ENCODE data around the gene TADA2B. TPM values are rescaled to one million over a fixed set of nuclear protein-coding genes. Genes with fewer than 3 reads are reported as not detected.

TADA2B gene
- total and polyA plus RNA-seq, 2 of the 4 experiments (the other 2 are of a cell fraction), result 6.1 to 8.6 TPM

DNA sequence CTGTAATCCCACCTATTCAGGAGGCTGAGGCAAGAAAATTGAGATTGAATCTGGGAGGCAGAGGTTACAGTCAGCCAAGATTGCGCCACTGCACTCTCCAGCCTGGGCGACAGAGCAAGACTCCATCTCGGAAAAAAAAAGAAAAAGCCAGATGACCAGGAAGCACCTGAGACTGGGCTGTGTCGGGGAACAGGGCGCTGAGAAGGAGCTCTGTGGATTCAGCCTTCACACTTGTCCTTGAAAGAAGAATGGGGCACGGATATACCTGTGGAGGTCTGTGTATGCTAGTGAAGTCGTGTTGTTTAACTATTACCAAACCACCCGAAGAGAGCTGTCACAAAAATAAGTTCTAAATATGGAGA, 39.3 kb upstream of the TADA2B start:
- Histone ChIP-seq H2AFZ (replicated peaks; ENCODE audit: low read length, poor library complexity) (no peak overlapping the region), H3K36me3 (ENCODE audit: control insufficient read depth, insufficient read depth, low read length) (peaks cover 50% of the 10 kb centered on the region), H3K4me2 (ENCODE audit: low read depth, low read length) (no peak overlapping the region), H3K4me1 (ENCODE audit: control insufficient read depth, insufficient read depth, low read length) (peaks cover 2% of the 10 kb centered on the region; the same call in 1 of the 2 replicates), H4K20me1 (ENCODE audit: insufficient read depth, low read length) (no peaks in the 10 kb centered on the region), H2BK120ac (ENCODE audit: low read depth, low read length) (no peak overlapping the region), H4K91ac (ENCODE audit: insufficient read depth, low read depth, low read length) (no peak overlapping the region), H3K9me1 (ENCODE audit: insufficient read depth, low read length) (no peaks in the 10 kb centered on the region; the same call in 1 of the 2 replicates), H4K5ac (ENCODE audit: low read depth, low read length) (no peak overlapping the region), H2BK5ac (ENCODE audit: low read depth, low read length, poor library complexity, severe bottlenecking) (no peak overlapping the region), H3K23ac (ENCODE audit: low read depth, low read length) (no peak overlapping the region), H3K79me1 (ENCODE audit: low read depth in 1 of 2, low read length in 2 of 2) (peaks cover 12 to 33% of the 10 kb centered on the region in 2 experiments; a peak in 3 of 4 replicates), H3K9ac (ENCODE audit: low read depth, low read length) (no peak overlapping the region), H3K14ac (replicated peaks; ENCODE audit: low read depth, low read length) (no peak overlapping the region), H3K56ac (ENCODE audit: extremely low read depth, insufficient read depth, low read length) (no peak overlapping the region), H3K4ac (ENCODE audit: low read depth, low read length) (no peak overlapping the region), H2AK5ac (ENCODE audit: low read depth, low read length) (no peak overlapping the region), H2BK20ac (ENCODE audit: low read depth, low read length) (no peak overlapping the region), H3K27me3 (ENCODE audit: control insufficient read depth, insufficient read depth, low read length) (no peaks in the 10 kb centered on the region), H3K9me3 (ENCODE audit: control insufficient read depth, insufficient read depth, low read length) (no peaks in the 10 kb centered on the region), H4K8ac (ENCODE audit: low read depth in 2 of 2, low read length in 2 of 2) (no peak overlapping the region), H3K27ac (ENCODE audit: insufficient read depth, low read length) (no peak overlapping the region), H3K18ac (ENCODE audit: low read depth, low read length) (no peak overlapping the region), H3K4me3 (ENCODE audit: insufficient read depth, low read depth, low read length) (no peak overlapping the region), H2AK9ac (replicated peaks; ENCODE audit: low read depth, low read length, poor library complexity) (no peak overlapping the region), H2BK15ac (ENCODE audit: low read depth, low read length) (no peak overlapping the region)
- ATAC-seq (ENCODE audit: low read depth) (no peak), DNase-seq (no peak)
- ChIA-PET CTCF (no interaction called here), POLR2A (ENCODE audit: unreplicated experiment) (no interaction called here)
- dilution Hi-C loops (cut with HindIII; ENCODE audit: low sequenced_read_pairs, unreplicated experiment) (no loop called here), intact Hi-C loops (cut with micrococcal nuclease) (no loop called here), in situ Hi-C loops (cut with MboI; ENCODE audit: low sequenced_read_pairs) (no loop called here)
- no peak for TF ChIP-seq RCOR1 (IDR thresholded peaks at IDR 0.05; ENCODE audit: insufficient replicate concordance, low read length)
- TF ChIP-seq MAFK (IDR thresholded peaks at IDR 0.05; ENCODE audit: low read depth, low read length), result no peak
- no peak for TF ChIP-seq RFX5 (IDR thresholded peaks at IDR 0.05; ENCODE audit: low read depth, low read length)
- TF ChIP-seq, protein P1, sequence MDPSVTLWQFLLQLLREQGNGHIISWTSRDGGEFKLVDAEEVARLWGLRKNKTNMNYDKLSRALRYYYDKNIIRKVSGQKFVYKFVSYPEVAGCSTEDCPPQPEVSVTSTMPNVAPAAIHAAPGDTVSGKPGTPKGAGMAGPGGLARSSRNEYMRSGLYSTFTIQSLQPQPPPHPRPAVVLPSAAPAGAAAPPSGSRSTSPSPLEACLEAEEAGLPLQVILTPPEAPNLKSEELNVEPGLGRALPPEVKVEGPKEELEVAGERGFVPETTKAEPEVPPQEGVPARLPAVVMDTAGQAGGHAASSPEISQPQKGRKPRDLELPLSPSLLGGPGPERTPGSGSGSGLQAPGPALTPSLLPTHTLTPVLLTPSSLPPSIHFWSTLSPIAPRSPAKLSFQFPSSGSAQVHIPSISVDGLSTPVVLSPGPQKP (IDR thresholded peaks at IDR 0.05; ENCODE audit: borderline replicate concordance, low read depth, low read length), result no peak
- BruUV-seq (replicated peaks), result no TSS peak
- WGBS, 2 experiments (ENCODE audit: extremely low coverage in 2 of 2, insufficient read length in 1 of 2), result 80% methylated on average over 2 of the region's 8 CpGs; no CpG with 5 or more reads in 1 of the 2 experiments

Data from IMR-90 (cell line).